Esophagus muscularis mucosa (tissue), 4 donors: ENCODE results near the gene CEBPZ. TPM values are rescaled to one million over a fixed set of nuclear protein-coding genes. Genes with fewer than 3 reads are reported as not detected.
"Not testable (repeated sequence)": the region's sequence is repeated elsewhere in the genome, so short reads cannot be mapped to it uniquely, and the experiment has no call there.

ENCODE experiments used
- DNase-seq: peaks from one replicate; pipeline ENCODE4 v3.0.0-alpha.2; 2017; ENCODE audit errors: extremely low spot score
- H3K27ac ChIP-seq, 4 donors: fragments of 200-600 bp; sonication (generic); replicated peaks in 1 of 4; 1 replicate in 3 of 4; 2 replicates in 1 of 4; pipeline ENCODE4 v1.5.1; 2016 to 2019; ENCODE audit warnings: mild to moderate bottlenecking in 1 of 4
- H3K27me3 ChIP-seq, 4 donors: fragments of 200-600 bp; sonication (generic); one replicate each; pipeline versions ENCODE4 v1.5.1 to v1.6.0; 2016 to 2019
- H3K36me3 ChIP-seq, 4 donors: fragments of 200-600 bp; sonication (generic); one replicate each; pipeline ENCODE4 v1.5.1; 2016 to 2019
- H3K4me1 ChIP-seq, 4 donors: fragments of 200-600 bp; sonication (generic); one replicate each; pipeline ENCODE4 v1.5.1; 2016 to 2019
- H3K4me3 ChIP-seq, 4 donors: fragments of 200-600 bp; sonication (generic); 1 replicate in 2 of 4; 2 replicates in 2 of 4; pipeline ENCODE4 v1.5.1; 2016 to 2019; ENCODE audit warnings: mild to moderate bottlenecking in 4 of 4, moderate library complexity in 1 of 4
- H3K9me3 ChIP-seq, 4 donors: fragments of 200-600 bp; sonication (generic); 1 replicate in 3 of 4; 2 replicates in 1 of 4; pipeline ENCODE4 v1.5.1; 2016 to 2019
- EP300 ChIP-seq: sonication (generic); formaldehyde crosslinking; IDR thresholded peaks from one replicate; pipeline ENCODE4 v1.6.1; 2017; ENCODE audit warnings: antibody characterized with exemption
- POLR2A ChIP-seq: fragments of 450-650 bp; IDR thresholded peaks from one replicate; pipeline ENCODE4 v1.6.1; 2017; ENCODE audit warnings: antibody characterized with exemption, moderate library complexity, mild to moderate bottlenecking, low read depth
- POLR2AphosphoS5 ChIP-seq, 2 donors: sonication (generic); formaldehyde crosslinking; IDR thresholded peaks; one replicate each; pipeline ENCODE4 v1.6.1; 2017; ENCODE audit warnings: antibody characterized with exemption in 2 of 2
- WGBS: methylation state at CpG from one replicate; pipeline ENCODE4 v1.1.5; 2018; 5-methylcytosine and 5-hydroxymethylcytosine counted together
- intact Hi-C: fragments of 100-400 bp; cut with DNase I; formaldehyde crosslinking; loops from one replicate; pipeline ENCODE4 v1.15.1; 2023
- total RNA-seq, 4 donors: library from RNA; depleted of rRNA; stranded (reverse); fragments of >200 nt; gene quantifications; one replicate each; pipeline versions ENCODE4 v1.1.0 to v1.2.1, GENCODE V29; 2016
- TF ChIP-seq, protein P1 (sequence below), 3 experiments: fragments of 200-600 bp in 2 of 3; fragments of 450-650 bp in 1 of 3; sonication (generic) in 2 of 3; IDR thresholded peaks; one replicate each; pipeline ENCODE4 v1.5.1; 2017 to 2019; ENCODE audit warnings: antibody characterized with exemption in 3 of 3, mild to moderate bottlenecking in 2 of 3, moderate library complexity in 1 of 3

The CEBPZ gene
- total RNA-seq, 4 donors from 2014 or later: 22.4 to 34.5 (median 30.0) TPM

DNA sequence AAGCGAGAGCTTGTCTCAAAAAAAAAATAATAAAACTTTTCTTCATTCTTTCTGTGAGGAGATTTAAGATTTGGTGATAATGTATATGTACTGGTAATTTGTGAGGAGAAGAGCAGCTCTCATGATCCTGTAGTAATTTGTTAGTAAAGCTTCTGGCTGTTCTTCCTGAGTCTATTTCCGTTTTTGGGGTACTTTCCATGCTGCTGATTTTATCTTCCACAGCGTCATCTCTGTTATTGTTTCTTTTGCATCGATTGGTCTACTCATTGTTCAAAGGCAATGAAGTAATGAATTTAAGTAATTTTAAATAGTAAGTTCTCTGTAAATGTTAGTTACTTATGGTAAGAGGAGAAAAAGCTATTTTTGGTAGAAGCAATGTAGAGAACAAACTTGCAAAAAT, 12.0 kb upstream of the CEBPZ start:
- 90% methylated on average over 4 of the region's 4 CpGs for WGBS
- intact Hi-C loops: no loop called here
- Histone ChIP-seq H3K4me1 (no peaks in the 10 kb centered on the region), H3K36me3 (peaks cover 30 to 88% (median 57%) of the 10 kb centered on the region in 4 donors), H3K27me3 (no peaks in the 10 kb centered on the region), H3K27ac (no peak overlapping the region), H3K4me3 (no peak overlapping the region), H3K9me3 (no peaks in the 10 kb centered on the region)
- no peak for TF ChIP-seq EP300
- no peak for TF ChIP-seq POLR2AphosphoS5 (IDR thresholded peaks at IDR 0.05)
- TF ChIP-seq, protein P1, sequence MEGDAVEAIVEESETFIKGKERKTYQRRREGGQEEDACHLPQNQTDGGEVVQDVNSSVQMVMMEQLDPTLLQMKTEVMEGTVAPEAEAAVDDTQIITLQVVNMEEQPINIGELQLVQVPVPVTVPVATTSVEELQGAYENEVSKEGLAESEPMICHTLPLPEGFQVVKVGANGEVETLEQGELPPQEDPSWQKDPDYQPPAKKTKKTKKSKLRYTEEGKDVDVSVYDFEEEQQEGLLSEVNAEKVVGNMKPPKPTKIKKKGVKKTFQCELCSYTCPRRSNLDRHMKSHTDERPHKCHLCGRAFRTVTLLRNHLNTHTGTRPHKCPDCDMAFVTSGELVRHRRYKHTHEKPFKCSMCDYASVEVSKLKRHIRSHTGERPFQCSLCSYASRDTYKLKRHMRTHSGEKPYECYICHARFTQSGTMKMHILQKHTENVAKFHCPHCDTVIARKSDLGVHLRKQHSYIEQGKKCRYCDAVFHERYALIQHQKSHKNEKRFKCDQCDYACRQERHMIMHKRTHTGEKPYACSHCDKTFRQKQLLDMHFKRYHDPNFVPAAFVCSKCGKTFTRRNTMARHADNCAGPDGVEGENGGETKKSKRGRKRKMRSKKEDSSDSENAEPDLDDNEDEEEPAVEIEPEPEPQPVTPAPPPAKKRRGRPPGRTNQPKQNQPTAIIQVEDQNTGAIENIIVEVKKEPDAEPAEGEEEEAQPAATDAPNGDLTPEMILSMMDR (IDR thresholded peaks at IDR 0.05): no peak
- no peak for TF ChIP-seq POLR2A
- no peak for DNase-seq

DNA sequence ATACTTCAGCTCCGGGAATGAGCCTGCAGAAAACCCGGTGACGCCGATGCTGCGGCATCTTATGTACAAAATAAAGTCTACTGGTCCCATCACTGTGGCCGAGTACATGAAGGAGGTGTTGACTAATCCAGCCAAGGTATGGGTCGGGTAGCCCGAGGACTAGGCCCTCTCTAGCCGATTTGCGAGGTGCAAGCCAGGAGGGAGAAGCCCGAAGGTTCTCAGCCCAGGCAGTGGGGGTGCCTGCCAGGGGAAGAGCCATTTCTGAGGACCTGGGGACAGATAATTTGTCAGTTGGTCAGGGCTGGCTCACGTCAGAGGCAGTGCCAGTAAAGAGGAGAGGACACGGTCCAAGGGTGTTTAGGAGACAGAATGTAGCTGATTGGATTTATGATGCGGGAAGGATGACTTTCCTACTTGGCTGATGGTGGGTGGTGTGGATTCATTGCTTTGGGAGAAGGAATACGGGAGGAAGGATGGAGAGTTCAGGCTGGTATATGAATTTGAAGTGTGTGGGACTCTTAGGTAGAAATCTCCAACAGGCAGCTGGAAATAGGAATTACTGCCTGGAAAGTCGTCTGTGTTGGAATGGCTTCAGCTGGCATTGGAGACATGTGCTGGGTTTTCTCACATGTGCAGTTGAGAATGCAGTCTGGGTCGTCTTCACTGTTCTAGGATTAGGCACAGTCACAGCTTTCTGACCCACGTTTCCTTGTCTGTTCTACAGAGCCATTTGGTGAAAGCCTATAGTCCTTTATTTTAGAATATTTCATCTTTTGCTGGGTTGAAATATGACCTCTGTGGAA, 936 bp upstream of the CEBPZ start:
- peaks cover 9 to 28% (median 18%) of the 10 kb centered on the region in 4 donors for H3K36me3 ChIP-seq
- no peak for TF ChIP-seq EP300
- no peak for TF ChIP-seq POLR2AphosphoS5 (IDR thresholded peaks at IDR 0.05)
- TF ChIP-seq POLR2A: no peak
- TF ChIP-seq, protein P1 (IDR thresholded peaks at IDR 0.05): no peak
- H3K27me3 ChIP-seq: no peaks in the 10 kb centered on the region
- peak overlapping the region; percentile 89 to 95 (median 94) for H3K27ac ChIP-seq
- peak overlapping the region; percentile 85 to 96 (median 91) for H3K4me3 ChIP-seq
- H3K9me3 ChIP-seq: no peaks in the 10 kb centered on the region
- intact Hi-C loops: loop anchor here (5.0 kb wide), 3 partner anchors 35 to 90 kb away; partner anchors contain the start of genes CEBPZOS, EIF2AK2 and PRKD3
- 11% methylated on average over 18 of the region's 18 CpGs for WGBS
- DNase-seq: no peak
- H3K4me1 ChIP-seq: peaks cover 24 to 39% (median 31%) of the 10 kb centered on the region in 4 donors

DNA sequence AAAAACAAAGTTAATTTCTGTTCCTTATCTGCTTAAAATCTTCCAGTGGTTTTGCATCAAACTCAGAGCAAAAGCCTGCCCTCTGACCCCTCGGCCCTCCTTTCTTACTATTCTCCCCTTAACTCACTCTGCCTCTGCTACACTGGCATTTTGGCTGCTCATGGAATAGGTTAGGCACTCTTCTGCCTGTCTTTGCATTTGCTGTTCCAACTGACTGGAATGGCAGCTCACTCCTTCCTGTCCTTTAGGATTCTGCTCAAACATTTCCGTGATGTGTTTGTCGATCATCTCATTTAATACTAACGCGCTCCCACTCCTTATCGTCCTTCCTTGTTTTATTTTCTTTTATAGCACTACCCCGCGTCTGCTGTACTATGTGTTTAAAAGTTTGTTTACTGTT, 815 bp downstream of the CEBPZ start:
- WGBS: 2% methylated on average over 8 of the region's 8 CpGs
- H3K4me1 ChIP-seq: peaks cover 24 to 53% (median 44%) of the 10 kb centered on the region in 4 donors
- no peak for TF ChIP-seq EP300

DNA sequence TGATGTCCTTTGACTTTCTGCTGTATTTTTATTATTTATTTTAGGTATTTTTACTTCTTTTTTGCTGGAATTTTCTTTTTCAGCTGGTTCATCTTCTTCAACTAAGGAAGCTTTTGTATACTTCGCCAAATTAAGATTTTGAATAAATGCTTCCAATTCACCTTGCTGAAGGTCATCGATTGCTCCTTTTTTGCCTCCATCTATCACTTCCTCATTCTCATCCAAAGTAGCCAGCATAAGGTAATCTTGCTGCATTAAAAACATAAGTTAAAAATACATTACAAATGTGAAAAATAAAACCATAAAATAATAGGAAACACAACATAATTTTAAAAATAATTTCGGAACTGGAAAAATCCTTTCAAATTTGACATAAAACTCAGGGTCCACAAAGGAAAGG, 2.6 kb downstream of the CEBPZ start:
- DNase-seq: no peak
- intact Hi-C loops: no loop called here
- no peaks in the 10 kb centered on the region for H3K27me3 ChIP-seq
- peaks cover 26 to 53% (median 44%) of the 10 kb centered on the region in 4 donors for H3K4me1 ChIP-seq
- H3K4me3 ChIP-seq: no peak overlapping the region
- H3K27ac ChIP-seq: no peak overlapping the region
- TF ChIP-seq POLR2A (no peak), EP300 (no peak), POLR2AphosphoS5 (IDR thresholded peaks at IDR 0.05) (no peak)
- TF ChIP-seq, protein P1 (IDR thresholded peaks at IDR 0.05): no peak
- peaks cover 15 to 22% (median 18%) of the 10 kb centered on the region in 4 donors for H3K36me3 ChIP-seq
- WGBS: 96% methylated on average over 3 of the region's 3 CpGs
- H3K9me3 ChIP-seq: no peaks in the 10 kb centered on the region

More for the DNA sequence above, 815 bp downstream of the CEBPZ start:
- Histone ChIP-seq H3K27me3 (no peaks in the 10 kb centered on the region), H3K4me3 (peak overlapping the region; percentile 85 to 96 (median 91)), H3K36me3 (peaks cover 15 to 22% (median 18%) of the 10 kb centered on the region in 4 donors), H3K9me3 (no peaks in the 10 kb centered on the region), H3K27ac (peak overlapping the region; percentile 89 to 95 (median 94))
- no peak for DNase-seq
- intact Hi-C loops: loop anchor here (5.0 kb wide), 3 partner anchors 33 to 92 kb away; partner anchors contain the start of genes CEBPZOS, EIF2AK2 and PRKD3

DNA sequence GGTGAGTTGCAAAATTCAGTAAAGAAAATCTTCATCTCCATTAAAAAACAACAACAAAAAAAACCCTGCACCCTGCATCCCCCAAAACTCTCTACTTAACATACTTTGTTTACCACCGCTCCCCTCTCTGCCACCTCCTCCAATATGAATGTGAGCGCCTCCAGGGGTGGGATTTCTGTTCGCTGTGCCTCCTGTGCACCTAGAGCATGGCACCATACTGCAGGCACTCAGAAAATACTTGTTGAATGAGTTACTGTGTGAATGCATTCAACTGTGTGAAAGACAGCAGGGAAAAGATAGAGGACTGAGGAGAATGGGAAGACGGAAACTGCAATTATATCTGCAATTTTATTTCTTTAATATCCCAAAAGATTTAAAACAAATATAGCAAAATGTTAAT, 4.5 kb downstream of the CEBPZ start:
- H3K4me3 ChIP-seq: no peak overlapping the region
- H3K4me1 ChIP-seq: peaks cover 16 to 37% (median 32%) of the 10 kb centered on the region in 4 donors
- no peak for DNase-seq
- peaks cover 18 to 38% (median 29%) of the 10 kb centered on the region in 4 donors for H3K36me3 ChIP-seq
- no peaks in the 10 kb centered on the region for H3K9me3 ChIP-seq
- TF ChIP-seq, protein P1 (IDR thresholded peaks at IDR 0.05): no peak
- TF ChIP-seq EP300 (no peak), POLR2AphosphoS5 (IDR thresholded peaks at IDR 0.05) (no peak), POLR2A (no peak)
- intact Hi-C loops: no loop called here
- H3K27me3 ChIP-seq: no peaks in the 10 kb centered on the region
- 100% methylated on average over 4 of the region's 4 CpGs for WGBS
- H3K27ac ChIP-seq: no peak overlapping the region

DNA sequence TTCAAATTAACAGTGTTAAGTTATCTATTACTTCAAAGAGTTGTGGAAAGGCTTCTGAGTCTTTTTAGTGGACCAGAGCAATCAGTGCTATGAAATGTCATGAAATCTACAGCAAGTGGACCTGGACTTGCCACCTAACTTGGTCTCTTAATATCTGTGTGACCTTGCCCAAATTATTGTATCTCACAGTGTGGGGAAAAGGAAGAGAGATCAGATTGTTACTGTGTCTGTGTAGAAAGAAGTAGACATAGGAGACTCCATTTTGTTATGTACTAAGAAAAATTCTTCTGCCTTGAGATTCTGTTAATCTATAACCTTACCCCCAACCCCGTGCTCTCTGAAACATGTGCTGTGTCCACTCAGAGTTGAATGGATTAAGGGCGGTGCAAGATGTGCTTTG, 6.3 kb downstream of the CEBPZ start:
- H3K4me3 ChIP-seq, H3K9me3 ChIP-seq, H3K27ac ChIP-seq, intact Hi-C loops, H3K27me3 ChIP-seq, DNase-seq: not testable (repeated sequence)
- peaks cover 10 to 30% (median 25%) of the 10 kb centered on the region in 4 donors for H3K4me1 ChIP-seq
- H3K36me3 ChIP-seq: peaks cover 30 to 56% (median 44%) of the 10 kb centered on the region in 4 donors
- WGBS: 67% methylated on average over 1 of the region's 2 CpGs
